Measurements from ENCODE around the gene ANGPTL2. TPM values are rescaled to one million over a fixed set of nuclear protein-coding genes. Genes with fewer than 3 reads are reported as not detected.

The ANGPTL2 gene
- total RNA-seq, 1 donor from 2014 or later: 17.5 TPM

DNA sequence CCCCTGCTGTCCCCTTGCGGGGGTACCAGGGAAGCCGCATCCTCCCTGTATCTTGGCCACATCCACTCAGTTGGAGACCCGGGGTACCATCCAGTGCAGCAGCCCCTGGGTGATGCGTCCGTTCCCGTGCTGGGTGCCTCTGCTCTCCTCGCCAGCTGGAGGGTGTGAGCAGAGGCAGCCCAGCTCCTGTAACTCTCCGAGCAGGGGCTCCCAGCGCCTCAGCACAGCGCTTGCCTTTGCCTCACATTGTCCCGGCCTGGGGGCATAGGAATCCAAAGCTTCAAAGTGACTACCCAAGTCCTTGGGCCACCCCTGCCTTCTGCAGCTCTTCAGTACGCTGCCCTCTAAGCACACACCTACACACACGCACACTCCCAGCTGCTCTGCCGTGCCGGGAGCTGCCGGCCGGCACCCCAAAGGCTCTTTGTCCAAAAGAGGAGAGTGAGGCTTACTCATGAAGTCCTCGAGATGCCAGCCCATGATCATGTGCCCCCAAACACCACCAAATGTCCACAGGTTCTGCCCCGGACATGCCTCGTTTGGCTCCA, 733 bp downstream of the ANGPTL2 start:
- FAIRE-seq (no peak), DNase-seq (ENCODE audit: low read depth) (peak; percentile 19)
- peak overlapping the region; percentile 86 for H3K27ac Mint-ChIP-seq (ENCODE audit: unreplicated experiment)
- Histone ChIP-seq H3K4me3 (ENCODE audit: insufficient read depth, low read depth, low read length) (peak overlapping the region; percentile 57), H4K20me1 (ENCODE audit: insufficient read depth, low read length) (peaks cover 7% of the 10 kb centered on the region), H3K36me3 (ENCODE audit: insufficient read depth, low read length) (no peaks in the 10 kb centered on the region), H3K9ac (ENCODE audit: low read length) (peak overlapping the region; percentile 78), H3K79me2 (ENCODE audit: insufficient read depth, low read length) (peaks cover 3% of the 10 kb centered on the region), H3K4me2 (ENCODE audit: low read length) (peak overlapping the region; percentile 86), H3K27ac (ENCODE audit: low read depth, low read length) (peak overlapping the region; percentile 24), H3K27me3 (ENCODE audit: insufficient read depth, low read length) (peaks cover 3% of the 10 kb centered on the region), H2AFZ (ENCODE audit: low read depth, low read length) (peak overlapping the region; percentile 82), H3K9me3 (ENCODE audit: insufficient read depth, low read depth, low read length) (no peaks in the 10 kb centered on the region), H3K4me1 (ENCODE audit: insufficient read depth, low read length) (peaks cover 18% of the 10 kb centered on the region)
- TF ChIP-seq, protein P1, sequence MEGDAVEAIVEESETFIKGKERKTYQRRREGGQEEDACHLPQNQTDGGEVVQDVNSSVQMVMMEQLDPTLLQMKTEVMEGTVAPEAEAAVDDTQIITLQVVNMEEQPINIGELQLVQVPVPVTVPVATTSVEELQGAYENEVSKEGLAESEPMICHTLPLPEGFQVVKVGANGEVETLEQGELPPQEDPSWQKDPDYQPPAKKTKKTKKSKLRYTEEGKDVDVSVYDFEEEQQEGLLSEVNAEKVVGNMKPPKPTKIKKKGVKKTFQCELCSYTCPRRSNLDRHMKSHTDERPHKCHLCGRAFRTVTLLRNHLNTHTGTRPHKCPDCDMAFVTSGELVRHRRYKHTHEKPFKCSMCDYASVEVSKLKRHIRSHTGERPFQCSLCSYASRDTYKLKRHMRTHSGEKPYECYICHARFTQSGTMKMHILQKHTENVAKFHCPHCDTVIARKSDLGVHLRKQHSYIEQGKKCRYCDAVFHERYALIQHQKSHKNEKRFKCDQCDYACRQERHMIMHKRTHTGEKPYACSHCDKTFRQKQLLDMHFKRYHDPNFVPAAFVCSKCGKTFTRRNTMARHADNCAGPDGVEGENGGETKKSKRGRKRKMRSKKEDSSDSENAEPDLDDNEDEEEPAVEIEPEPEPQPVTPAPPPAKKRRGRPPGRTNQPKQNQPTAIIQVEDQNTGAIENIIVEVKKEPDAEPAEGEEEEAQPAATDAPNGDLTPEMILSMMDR (IDR thresholded peaks at IDR 0.05; ENCODE audit: insufficient read depth, low read depth, low read length): no peak
- TF ChIP-seq EZH2 (IDR thresholded peaks at IDR 0.05; ENCODE audit: insufficient read depth, low read length): no peak
- peaks cover 21% of the 10 kb centered on the region for H3K4me1 Mint-ChIP-seq (ENCODE audit: low read depth, unreplicated experiment)
- H3K9me3 Mint-ChIP-seq (ENCODE audit: unreplicated experiment): no peaks in the 10 kb centered on the region
- H3K27me3 Mint-ChIP-seq (ENCODE audit: low read depth, unreplicated experiment): peaks cover 9% of the 10 kb centered on the region
- H3K4me3 Mint-ChIP-seq (ENCODE audit: unreplicated experiment): peak overlapping the region; percentile 89
- peaks cover 4% of the 10 kb centered on the region for H3K36me3 Mint-ChIP-seq (ENCODE audit: low read depth, unreplicated experiment)

DNA sequence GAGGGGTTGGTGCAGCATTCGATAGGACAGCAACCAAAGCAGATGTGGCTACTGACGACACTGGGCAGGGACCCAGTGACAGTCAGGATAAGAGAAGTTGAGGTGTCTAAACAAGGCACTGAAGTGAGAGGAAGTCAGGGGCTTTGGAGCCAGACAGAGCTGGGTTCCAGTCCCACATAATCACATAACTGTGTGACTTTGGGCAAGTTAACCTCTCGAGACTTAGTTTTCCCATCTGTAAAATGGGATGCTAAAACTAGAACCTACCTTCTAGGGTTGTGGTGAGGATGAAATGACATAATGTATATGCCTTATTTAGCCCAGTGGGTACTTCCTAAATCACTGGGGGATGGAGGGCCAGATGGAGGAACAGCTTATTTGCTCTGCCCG, 3.1 kb downstream of the ANGPTL2 start:
- H3K4me3 Mint-ChIP-seq (ENCODE audit: unreplicated experiment): no peak overlapping the region
- H3K4me1 Mint-ChIP-seq (ENCODE audit: low read depth, unreplicated experiment): peaks cover 26% of the 10 kb centered on the region
- DNase-seq (ENCODE audit: low read depth): no peak

More for the DNA sequence above, 3.1 kb downstream of the ANGPTL2 start:
- H2AFZ ChIP-seq (ENCODE audit: low read depth, low read length): no peak overlapping the region
- TF ChIP-seq, protein P1 (IDR thresholded peaks at IDR 0.05; ENCODE audit: insufficient read depth, low read depth, low read length): no peak
- TF ChIP-seq EZH2 (IDR thresholded peaks at IDR 0.05; ENCODE audit: insufficient read depth, low read length): no peak
- no peak overlapping the region for H3K9ac ChIP-seq (ENCODE audit: low read length)
- H3K9me3 ChIP-seq (ENCODE audit: insufficient read depth, low read depth, low read length): no peaks in the 10 kb centered on the region
- H3K4me2 ChIP-seq (ENCODE audit: low read length): no peak overlapping the region
- H3K27me3 Mint-ChIP-seq (ENCODE audit: low read depth, unreplicated experiment): peaks cover under 1% of the 10 kb centered on the region
- no peaks in the 10 kb centered on the region for H3K9me3 Mint-ChIP-seq (ENCODE audit: unreplicated experiment)
- H3K4me1 ChIP-seq (ENCODE audit: insufficient read depth, low read length): peaks cover 21% of the 10 kb centered on the region
- H3K4me3 ChIP-seq (ENCODE audit: insufficient read depth, low read depth, low read length): no peak overlapping the region
- peaks cover 3% of the 10 kb centered on the region for H3K79me2 ChIP-seq (ENCODE audit: insufficient read depth, low read length)
- H4K20me1 ChIP-seq (ENCODE audit: insufficient read depth, low read length): peaks cover 7% of the 10 kb centered on the region
- H3K27me3 ChIP-seq (ENCODE audit: insufficient read depth, low read length): peaks cover 3% of the 10 kb centered on the region
- no peak overlapping the region for H3K27ac Mint-ChIP-seq (ENCODE audit: unreplicated experiment)
- no peak overlapping the region for H3K27ac ChIP-seq (ENCODE audit: low read depth, low read length)
- no peak for FAIRE-seq
- no peaks in the 10 kb centered on the region for H3K36me3 ChIP-seq (ENCODE audit: insufficient read depth, low read length)
- H3K36me3 Mint-ChIP-seq (ENCODE audit: low read depth, unreplicated experiment): peaks cover 9% of the 10 kb centered on the region

All from astrocyte (in vitro differentiated cells and primary cell).